Effector CD8-positive, alpha-beta T cell (primary cell): ENCODE data around the gene MAGI2.
"Not testable (repeated sequence)": the region's sequence is repeated elsewhere in the genome, so short reads cannot be mapped to it uniquely, and the experiment has no call there.

Experiments
- DNase-seq: peaks from one replicate; lab custom pipeline; 2025; lab: John Stamatoyannopoulos, UW

The MAGI2 gene

DNA sequence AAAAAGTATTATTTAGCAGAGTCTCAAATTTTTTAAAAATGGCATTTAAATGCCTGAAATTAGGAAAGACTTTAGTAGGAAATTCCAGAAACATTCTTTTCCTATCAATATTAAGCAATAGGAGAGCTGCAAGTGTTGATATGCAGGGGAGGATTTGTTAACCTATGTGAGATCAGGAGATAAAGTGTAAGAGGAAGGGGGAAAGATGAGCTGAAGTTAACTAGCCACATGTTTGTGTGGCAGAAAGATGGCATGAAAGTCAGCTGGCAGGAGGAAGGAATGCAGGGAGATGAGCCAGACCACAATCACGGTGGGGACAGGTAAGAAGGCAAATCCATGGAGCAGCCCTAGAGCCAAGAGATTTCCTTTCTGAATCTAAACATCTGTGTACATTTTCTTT is 303.6 kb downstream of the MAGI2 start:
- DNase-seq = no peak

DNA sequence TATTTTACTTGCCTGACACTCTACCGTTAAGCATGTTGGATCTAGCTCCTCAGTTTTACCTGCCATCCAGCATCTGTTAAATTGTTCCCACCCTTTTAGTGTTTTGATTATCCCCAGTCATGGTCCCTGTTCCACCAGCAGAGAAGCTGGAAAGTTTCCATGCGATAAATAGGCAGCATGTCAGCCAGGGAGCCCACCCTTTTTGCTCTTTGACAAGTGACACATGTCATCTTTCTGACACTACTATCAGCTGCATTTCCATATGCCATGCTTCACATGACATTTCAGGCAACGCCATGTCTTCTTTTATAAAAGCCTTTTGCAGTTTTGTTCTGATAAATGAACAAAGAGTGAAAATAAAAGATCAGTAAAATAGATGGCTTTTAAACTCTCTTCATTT is 310.8 kb downstream of the MAGI2 start:
- DNase-seq = no peak

DNA sequence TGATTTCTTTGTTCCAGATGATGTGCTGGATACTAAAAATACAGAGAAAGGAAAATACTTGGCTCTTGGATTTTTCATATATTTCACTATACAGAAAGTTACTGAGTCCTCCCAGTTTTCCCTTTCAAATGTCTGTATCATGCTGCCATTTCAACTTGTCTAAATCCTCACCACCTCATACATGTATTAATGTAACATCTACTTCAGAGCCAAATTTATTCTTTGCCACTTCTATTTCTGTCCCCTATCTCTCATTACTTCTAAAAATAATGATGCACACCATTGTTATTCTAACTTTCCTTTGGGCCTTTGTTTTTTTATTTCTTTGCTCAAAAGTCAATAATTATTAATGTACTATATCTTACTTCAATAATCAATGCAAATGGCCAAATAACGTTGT is 312.2 kb downstream of the MAGI2 start:
- no peak for DNase-seq

DNA sequence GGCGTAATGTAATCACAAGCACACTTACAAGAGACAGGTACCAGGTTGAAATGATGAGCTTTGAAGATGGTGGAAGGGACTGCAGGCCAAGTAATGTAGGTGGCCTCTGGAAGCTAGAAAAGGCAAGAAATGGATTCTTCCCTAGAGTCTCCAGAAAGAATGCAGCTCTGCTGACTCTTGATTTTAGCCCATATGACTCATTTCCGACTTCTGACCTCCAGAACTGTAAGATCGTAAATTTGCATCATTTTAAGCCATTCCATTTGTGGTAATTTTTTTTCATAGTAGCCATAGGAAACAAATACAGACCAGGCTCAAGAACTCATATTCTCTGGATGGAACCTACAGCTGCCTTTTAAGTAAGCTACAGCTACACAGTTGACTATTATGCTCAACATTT is 315.5 kb downstream of the MAGI2 start:
- no peak for DNase-seq

DNA sequence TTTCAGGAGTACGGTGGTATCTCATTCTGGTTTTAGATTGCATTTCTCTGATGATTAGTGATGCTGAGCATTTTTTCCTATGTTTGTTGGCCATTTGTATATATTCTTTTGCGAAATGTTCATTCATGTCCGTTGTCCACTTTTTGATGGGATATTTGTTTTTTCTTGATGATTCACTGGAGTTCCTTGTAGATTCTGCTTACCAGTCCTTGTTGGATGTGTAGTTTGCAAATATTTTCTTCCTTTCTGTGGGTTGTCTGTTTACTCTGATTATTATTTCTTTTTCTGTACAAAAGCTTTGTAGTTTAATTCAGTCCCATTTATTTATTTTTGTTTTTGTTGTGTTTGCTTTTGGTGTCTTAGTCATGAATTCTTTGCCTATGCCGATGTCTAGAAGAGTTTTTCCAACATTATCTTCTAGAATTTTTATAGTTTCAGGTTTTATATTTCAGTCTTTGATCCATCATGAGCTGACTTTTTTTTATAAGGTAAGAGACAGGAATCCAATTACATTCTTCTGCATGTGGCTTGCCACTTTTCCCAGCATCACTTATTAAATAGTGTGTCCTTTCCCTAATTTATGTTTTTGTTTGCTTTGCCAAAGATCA is 320.5 kb downstream of the MAGI2 start:
- no peak for DNase-seq

DNA sequence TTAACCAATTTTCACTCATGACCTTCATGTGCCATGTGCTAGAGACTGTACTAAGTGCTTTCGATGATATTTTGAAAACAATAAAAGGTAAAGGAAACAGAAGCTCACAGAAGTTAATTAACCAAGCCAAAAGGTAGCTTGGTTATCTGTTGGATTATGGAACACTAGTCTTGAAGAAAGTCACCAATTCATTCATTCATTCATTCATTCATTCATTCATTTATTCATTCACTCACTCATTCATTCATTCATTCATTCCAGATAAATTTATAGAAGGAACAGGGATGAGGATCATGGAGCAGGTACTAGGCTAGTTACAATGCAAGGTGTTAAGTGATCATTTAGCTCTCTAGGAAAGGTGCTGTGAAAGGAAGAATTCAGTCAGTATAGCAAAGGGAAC is 322.8 kb downstream of the MAGI2 start:
- DNase-seq = no peak

DNA sequence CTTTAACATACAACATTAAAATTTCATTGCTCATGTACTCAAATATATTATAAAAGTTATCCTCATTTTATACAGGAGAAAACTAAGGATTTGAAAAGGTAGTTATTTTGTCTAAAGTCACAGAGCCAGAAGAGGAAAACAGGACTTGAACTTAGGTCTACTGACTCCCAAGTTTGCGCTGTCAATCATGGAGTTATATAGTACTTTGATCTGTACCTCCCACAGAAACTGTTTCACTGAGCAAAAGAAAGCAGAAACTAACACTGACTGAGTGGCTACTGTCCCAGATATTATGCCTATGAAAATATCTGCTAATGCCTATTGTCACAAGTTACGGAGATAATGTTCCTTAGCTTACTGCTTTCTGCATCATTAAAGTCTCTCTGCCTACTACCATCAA is 329.1 kb downstream of the MAGI2 start:
- no peak for DNase-seq

DNA sequence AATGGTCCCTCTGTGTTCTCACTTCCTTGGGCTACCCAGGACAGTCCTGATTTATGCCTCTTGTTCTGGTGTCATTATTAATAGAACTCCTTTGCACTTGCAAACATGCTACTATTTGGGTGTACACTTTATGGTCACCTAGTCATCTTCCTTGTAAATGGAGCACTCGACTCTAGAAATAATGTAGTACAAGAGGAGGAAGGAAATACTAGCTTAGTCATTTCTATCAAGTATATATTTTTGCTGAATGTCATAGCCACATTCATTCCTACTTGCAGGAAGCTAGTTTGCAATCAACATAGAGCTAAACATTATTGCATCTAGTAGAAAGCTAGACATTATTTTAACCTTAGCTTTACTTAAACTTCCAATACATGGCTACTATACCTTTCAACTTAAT is 335.3 kb downstream of the MAGI2 start:
- no peak for DNase-seq

DNA sequence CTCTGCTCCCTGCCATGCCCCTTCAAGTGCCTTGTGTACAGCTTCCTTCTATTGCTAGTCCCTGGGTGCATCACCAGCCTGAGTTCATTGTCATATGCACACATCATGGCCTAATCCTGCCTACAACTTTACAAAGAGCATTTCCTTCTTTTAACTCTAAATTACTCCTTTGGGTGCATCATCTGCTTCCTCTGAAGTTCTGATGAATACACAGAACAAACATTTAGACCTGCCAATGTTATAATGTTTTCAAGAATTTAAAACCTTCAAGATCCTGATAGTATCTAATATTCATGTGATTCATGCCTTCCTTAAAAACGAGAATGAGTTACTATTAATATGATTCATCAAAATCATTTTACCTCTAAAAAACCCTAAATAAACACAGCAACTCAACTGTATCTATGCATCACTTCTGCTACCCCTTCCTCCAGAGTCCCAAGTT is 357.1 kb downstream of the MAGI2 start:
- DNase-seq = no peak

DNA sequence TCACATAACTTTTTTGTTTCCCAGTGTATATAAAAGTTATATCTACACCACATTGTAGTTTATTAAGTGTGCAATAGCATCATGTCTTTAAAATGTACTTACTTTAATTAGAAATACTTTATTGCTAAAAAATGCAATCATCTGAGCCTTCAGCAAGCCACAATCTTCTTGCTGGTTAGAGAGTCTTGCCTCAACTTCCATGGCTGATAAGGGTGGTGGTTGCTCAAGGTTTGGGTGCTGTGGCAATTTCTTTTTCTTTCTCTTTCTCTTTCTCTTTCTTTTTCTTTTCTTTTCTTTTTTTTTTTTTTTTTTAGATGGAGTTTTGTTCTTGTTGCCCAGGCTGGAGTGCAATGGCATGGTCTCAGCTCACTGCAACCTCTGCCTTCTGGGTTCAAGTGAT is 360.0 kb downstream of the MAGI2 start:
- no peak for DNase-seq

DNA sequence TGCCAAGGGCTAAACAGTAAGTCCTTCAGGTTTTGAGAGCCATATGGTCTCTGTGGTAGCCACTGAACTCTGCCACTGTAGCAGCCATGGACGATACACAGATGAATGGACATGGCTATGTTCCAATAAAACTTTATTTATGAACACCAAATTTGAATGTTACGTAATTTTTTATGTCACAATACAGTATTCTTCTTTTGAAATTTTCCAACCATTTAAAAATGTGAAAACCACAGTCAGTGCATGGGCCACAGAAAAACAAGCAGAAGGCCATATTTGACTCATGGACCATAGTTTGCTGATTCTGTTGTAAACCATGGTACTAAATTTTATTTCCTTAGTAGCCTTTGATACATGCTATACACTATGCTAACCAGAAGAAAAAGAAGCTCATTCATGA is 361.8 kb downstream of the MAGI2 start:
- no peak for DNase-seq

DNA sequence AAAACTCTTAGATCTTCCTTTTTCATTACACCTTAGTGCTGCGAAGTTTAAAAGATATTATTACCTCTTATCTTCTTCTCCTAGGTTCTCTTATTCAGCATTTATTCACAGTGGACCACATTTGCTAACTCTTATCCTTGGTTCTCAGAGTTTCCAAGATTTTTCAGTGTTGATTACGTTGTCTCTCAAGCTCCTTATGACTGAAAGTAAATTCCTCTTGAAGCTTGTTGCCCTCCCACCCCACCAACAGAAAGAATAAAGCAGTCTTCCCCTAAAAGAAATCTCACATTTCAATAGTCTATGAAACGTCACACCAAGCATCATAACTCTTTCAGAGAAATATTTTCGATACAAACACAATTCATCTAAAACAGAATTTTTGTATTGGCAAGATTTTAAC is 362.5 kb downstream of the MAGI2 start:
- DNase-seq = no peak

DNA sequence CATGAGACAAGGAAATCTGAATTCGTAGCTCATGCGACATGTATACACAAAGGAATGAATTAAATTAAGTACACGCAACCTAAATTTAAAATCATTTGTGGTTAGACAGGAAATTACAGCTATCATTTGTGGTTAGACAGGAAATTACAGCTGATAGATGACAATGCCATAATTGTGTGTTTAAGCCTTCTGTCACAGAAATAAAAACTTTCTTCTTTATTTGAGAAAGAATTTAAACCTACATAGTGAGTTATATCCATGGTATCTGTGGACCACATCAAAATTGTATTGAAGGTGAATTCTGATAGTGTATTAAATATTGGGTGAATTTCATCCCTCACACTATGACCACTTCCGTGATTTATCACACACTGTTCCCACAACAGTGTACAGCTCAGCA is 362.9 kb downstream of the MAGI2 start:
- no peak for DNase-seq

DNA sequence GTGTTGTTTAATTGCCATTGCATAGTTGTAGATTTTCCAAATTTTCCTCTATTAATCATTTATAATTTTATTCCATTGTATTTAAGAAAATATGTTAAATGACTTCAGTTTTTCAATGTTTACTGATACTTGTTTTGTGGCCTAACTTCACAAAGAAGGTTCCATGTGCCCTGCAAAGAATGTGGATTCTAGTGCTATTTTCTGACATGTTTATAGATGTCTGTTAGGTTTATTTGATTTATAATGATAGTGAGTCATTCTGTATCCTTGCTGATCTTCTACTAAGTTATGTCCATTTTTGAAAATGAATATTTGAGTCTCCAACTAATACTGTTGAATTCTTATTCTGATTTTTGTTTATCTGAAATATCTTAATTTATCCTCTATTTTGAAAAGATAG is 369.0 kb downstream of the MAGI2 start:
- no peak for DNase-seq

DNA sequence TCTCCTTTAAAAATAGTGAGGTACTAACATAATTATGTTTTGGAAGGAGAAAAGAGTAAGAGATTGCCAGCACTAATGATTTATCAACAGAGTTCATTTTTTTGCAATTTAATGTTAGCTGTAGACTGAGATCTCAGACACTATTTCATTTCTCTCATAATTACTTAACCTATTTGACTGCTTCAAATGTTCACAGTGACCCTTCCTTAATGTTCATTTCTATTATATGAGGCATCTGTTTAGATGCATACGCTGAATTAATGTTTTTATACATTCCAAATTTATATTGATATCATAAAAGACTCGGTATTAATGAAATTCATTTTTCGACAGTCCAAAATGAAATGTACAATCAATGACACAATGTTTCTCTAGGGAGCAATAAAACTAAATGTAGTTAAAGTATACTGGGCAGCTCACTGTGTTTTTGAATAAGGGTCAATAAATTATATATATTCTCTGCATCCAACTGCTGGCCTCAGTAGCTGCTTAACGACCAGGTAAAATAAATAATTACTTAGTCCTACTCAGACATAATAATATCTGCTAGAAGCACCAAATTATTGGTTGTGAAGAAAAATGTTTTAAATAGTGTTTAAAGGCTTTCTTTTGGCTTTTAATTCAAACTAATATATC is 373.4 kb downstream of the MAGI2 start:
- DNase-seq = no peak

DNA sequence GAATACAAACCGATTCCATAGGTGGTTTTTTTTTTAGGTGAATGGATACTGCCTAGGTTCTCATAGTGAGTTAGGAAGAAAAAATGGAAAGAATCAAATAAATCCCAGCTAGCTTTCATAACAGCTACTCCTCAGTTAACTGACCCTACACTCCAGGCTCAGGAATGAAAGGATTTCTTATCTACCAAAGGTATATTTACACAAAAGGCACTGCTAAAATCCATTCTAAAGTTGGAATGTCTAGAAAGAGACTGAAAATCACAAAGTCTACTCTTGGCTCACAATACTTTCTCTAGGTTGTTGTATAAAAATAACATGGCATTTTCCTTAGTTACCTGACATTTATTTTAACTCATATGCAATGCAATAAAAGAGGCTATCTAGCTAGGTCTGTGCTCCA is 375.2 kb downstream of the MAGI2 start:
- no peak for DNase-seq

DNA sequence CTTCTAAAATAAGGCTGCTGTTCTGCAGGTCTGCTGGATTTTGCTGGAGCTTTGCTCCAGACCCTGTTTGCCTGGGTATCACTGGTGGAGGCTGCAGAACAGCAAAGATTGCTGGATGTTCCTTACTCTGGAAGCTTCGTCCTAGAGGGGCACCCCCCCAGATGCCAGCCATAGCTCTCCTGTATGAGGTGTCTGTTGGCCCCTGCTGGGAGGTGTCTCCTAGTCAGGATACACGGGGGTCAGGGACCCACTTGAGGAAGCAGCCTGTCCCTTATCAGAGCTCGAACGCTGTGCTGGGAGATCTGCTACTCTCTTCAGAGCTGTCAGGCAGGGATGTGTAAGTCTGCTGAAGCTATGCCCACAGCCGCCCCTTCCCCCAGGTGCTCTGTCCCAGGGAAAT is 382.3 kb downstream of the MAGI2 start:
- DNase-seq = not testable (repeated sequence)

DNA sequence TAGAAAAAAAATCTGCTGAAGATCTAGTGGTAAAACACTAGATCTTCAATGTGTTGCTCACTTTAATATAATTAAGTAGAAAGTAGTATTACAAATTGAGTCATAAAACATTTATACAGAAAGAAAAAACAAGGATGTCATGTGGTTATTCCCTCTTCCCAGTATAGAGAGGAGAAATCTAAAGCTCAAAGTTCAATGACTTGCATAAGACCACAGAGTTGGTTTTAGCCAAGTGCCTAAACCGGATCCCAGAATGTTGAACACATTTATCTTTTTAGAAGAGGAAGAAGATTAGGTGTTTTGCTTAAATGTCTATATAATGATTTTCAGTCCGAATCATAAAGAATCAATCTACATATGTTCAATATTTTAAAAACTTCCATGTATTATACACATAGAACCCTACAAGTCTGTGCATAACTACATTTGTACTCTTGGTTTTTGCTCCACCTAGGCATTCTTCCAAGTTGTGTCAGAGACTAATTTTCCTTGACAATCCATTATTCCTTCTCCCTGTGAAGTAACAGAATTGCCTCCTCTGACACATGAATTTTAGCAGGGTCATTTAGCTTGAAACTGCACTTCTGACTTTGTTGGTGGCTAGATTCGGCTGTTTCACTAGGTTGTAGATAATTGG is 389.2 kb downstream of the MAGI2 start:
- DNase-seq = no peak

DNA sequence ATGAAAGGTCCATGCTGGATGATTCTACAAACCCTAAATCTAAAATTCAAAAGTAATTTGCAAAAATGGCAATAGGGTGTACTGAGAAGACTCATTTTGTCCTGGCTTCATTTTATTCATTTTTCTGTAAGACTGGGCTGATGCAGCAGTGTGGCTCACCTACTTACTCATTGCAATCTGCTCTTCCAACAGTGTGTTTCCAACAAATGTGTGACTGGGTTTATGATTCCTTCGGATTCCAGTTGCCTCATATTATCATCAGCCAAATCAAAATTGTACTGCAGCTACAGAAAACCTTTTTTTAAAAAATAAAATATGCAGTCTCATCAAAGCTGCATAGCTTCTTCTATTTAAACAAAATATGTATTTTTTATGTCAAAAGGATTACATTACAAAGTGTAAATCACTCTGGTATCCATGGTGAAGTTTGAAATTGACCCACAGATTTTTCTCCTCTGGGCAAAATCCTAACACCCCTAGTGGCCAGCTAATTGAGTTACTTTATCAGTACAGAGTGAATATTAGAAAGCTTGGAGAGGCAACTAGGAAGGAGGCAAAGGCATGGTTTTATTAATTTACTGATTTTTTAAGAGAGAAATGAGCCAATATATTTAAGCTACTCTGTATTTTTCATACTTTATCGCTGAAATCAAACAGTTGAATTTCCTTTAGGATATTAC is 390.3 kb downstream of the MAGI2 start:
- DNase-seq = no peak

DNA sequence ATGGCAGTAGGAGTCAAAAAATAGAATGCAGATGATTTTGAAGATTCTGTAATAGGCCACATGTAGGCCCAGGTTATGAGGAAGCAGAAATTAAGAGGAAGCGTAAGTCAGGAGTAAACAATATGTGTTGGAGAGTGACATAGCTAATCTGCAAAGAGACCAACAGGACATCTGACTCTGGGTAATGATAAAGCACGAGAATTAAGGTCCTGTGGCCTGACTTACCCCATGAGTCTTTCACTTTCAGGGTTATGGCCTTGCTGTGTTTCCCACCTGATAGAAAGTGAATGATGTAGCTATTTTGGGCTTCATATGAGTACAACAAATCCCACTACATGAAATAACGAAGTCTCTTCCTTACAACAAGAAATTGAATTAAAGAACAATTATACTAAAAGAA is 393.0 kb downstream of the MAGI2 start:
- DNase-seq = no peak

DNA sequence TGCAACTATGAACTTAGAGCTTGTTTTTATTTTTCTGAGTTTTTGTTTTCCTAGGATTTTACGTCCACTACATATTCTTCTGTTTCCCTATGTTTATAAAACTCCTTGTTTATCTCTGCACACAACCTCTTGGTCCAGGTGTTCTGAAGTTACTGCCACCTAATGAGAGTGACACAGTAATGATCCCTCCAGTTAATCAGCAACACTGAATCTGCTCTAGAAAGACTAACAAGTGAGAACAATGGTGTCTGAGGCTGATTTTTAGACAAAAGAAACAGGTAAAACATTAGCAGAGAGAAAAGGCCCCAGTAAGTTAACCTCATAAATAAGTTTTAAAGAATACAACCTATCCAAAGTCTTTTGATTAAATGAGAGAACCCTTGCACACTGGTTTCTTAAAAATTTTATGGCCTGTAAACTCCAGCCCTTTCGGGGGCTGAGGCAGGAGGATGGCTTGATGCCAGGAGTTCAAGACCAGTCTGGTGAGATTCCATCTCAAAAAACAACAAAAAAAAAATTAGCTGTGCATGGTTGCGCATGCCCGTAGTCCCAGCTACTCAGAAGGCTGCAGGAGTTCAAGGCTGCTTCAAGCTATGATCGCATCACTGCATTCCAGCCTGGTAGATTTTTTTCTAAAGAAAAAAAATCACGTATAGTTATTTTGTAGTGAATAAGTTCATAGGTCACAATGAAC is 397.6 kb downstream of the MAGI2 start:
- no peak for DNase-seq

DNA sequence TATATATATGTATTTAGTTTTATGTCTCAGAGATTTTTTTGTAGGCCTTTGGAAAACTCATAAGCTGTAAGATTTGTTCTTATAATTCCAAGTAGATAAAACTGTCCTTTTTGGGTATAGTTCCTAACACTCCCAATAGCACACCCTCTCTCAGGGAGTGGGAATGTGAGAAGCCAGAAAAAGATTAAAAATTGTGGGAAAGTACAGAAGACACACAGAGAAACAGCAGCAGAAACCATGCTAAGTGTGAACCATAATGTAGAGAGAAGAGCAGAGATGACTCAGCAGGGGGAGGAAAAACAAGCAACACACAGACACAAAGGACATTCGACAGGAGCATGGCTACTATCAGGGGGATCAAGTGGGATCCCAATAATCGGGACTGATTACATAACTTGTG is 401.6 kb downstream of the MAGI2 start:
- DNase-seq = no peak

DNA sequence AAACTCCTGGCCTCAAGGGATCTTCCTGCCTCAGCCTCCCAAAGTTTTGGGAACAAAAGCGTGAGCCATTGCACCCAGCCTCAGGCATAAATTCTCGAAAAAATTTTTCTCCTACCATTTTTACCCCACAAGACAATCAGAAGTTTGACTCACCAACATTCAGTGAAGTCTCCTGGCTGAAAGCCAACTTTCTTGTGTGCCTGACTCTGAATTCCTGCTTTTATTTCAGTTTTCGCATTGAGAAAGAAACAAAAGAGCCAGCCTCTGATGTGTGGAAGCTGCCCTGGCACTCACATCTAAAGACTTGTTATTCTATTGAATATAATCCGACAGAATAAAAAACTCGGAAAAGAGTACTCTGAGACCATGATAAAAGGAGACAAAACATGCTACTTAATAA is 402.9 kb downstream of the MAGI2 start:
- no peak for DNase-seq
